NCI-H1694 (cell line): ENCODE data around the gene SLC10A3.

ENCODE experiments used
- DNase-seq: peaks from one replicate; lab custom pipeline; 2025; lab: John Stamatoyannopoulos, UW

The SLC10A3 gene

DNA sequence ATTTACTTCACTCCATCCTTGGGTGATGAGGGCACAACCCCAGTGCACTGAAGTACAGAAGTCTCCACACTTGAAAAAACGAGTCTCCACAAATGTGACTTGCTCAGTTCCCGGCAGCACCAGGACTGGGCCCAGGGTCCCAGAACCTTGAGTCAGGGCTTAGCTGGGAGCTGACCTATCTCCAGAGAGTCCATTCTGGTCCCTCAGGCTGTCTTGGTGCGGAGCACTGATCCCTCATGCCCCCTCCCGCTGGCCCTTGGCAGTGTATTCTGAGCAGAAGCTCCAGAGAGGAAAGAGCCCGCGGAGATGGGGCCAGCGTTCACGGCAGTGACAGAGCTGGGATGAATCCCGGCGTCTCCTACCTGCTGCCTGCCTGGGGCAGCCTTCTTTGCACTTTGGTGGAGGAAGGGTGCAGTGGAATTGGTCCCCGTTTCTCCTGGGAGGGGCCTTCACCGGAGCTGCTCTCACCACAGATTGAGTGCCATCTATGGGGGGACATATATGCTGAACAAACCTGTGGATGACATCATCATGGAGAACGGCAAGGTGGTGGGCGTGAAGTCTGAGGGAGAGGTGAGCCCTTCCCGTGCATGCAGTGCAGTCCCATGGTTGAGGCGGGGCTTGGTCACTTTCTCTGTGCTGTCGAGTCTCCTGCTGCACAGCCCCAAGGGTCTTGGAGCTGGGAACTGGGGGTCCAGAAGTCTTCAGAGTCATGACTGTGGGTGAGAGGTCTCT is 49.6 kb downstream of the SLC10A3 start:
- no peak for DNase-seq

DNA sequence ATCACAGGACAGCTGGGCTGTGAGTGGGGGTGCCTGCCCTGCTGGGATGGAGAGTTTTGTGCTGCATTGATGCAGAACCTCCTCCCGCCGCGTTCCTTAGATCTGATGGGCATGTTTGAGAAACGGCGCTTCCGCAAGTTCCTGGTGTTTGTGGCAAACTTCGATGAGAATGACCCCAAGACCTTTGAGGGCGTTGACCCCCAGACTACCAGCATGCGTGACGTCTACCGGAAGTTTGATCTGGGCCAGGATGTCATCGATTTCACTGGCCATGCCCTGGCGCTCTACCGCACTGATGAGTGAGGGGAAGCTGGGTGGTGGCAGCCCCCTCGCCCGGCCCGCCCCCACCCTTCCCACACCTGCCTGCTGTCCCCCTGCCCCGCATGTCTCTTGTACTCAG is 50.6 kb downstream of the SLC10A3 start:
- no peak for DNase-seq

- DNase-seq: no peak
Measured at GRCh38 chrX:154437971-154438893, 52.2 kb downstream of the SLC10A3 start.
